Keratinocyte (primary cell): ENCODE measurements around the gene MAP7D1.

Experiments
- CTCF ChIP-seq, 3 experiments: IDR thresholded peaks in 1 of 3; conservative IDR thresholded peaks in 1 of 3; optimal IDR thresholded peaks in 1 of 3; 2 replicates in 2 of 3; 3 replicates in 1 of 3; pipeline versions ENCODE3 to v1.5.1; 2011; ENCODE audit warnings: low read length in 3 of 3, mild to moderate bottlenecking in 3 of 3, moderate library complexity in 2 of 3, control low read depth in 1 of 3, inconsistent platforms in 1 of 3; ENCODE audit not compliant: insufficient read depth in 2 of 3; ENCODE audit errors: extremely low read depth in 1 of 3
- EZH2 ChIP-seq: IDR thresholded peaks from one replicate; pipeline ENCODE4 v1.6.1; 2012; ENCODE audit warnings: inconsistent platforms, mild to moderate bottlenecking, low read length, moderate library complexity

DNA sequence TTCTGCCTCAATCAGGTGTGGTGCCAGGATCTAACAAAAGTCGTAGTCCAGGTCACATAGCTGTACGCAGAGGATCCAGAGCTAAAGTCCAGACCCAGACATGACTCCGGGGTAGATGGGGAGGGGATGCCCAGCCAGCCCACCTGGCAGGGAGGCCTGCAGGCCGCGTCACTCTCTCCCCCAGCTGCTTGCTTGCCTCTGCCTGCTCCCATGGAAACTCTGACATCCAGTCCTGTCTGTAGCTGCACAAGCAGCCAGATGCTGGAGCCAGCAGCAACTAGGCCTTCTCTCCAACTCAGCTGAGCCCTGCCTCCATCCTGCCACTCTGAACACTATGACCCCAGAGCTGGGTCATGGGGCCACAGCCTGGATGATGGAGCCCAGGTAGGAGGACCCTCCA is 39.1 kb upstream of the MAP7D1 start:
- TF ChIP-seq CTCF (optimal IDR thresholded peaks at IDR 0.05 in 1 of 3, IDR thresholded peaks at IDR 0.05 in 1 of 3, conservative IDR thresholded peaks at IDR 0.05 in 1 of 3; ENCODE audit: extremely low read depth in 1 of 3, insufficient read depth in 2 of 3, low read length in 3 of 3), result no peak
- no peak for TF ChIP-seq EZH2
